Mucosa of descending colon (tissue), 3 donors: Measurements from ENCODE around the gene GSKIP. TPM values are rescaled to one million over a fixed set of nuclear protein-coding genes. Genes with fewer than 3 reads are reported as not detected.
A peak's percentile ranks its signal among the peaks of the same experiment; 100 is the strongest.

Source experiments
- ATAC-seq: fragments of 200-7000 bp; cut with Tn5 transposase; one replicate; pipeline ENCODE4 v1.9.1; 2020; ENCODE audit warnings: mild to moderate bottlenecking, moderate library complexity
- DNase-seq, 3 donors: peaks; one replicate each; pipeline ENCODE4 v3.0.0-alpha.2; 2020
- H3K36me3 ChIP-seq: fragments of 200-600 bp; one replicate; pipeline ENCODE4 v1.8.0; 2021; ENCODE audit warnings: low read depth, mild to moderate bottlenecking
- H3K4me1 ChIP-seq: fragments of 200-600 bp; one replicate; pipeline ENCODE4 v1.8.0; 2021; ENCODE audit warnings: low read depth, mild to moderate bottlenecking
- H3K4me3 ChIP-seq: fragments of 200-600 bp; one replicate; pipeline ENCODE4 v1.8.0; 2021; ENCODE audit warnings: mild to moderate bottlenecking
- H3K9me3 ChIP-seq: fragments of 200-600 bp; one replicate; pipeline ENCODE4 v1.8.0; 2021; ENCODE audit warnings: mild to moderate bottlenecking
- intact Hi-C, 2 donors: fragments of 100-400 bp; cut with DNase I in 1 of 2; cut with micrococcal nuclease in 1 of 2; formaldehyde crosslinking; loops; one replicate each; pipeline versions ENCODE4 v1.11.0 to v1.11.1; 2022; cut with DNase I, micrococcal nuclease
- total RNA-seq, 3 donors: library from RNA; stranded (reverse); fragmentation: NEBNext Ultra II Directional in 2 of 3; extraction: Animal tissue kit (Norgen Biotek cat#: 25700) in 2 of 3; gene quantifications; one replicate each; pipeline versions ENCODE4 v1.2.1 to v1.2.4, GENCODE V29; 2021 to 2023
- TF ChIP-seq, protein P1 (sequence below): fragments of 200-600 bp; IDR thresholded peaks from one replicate; pipeline ENCODE4 v1.8.0; 2022; ENCODE audit warnings: antibody characterized with exemption, mild to moderate bottlenecking
- donor health status: DM: no; HTN: no; CAD: no; lungs with moderate emphysema.
- donor health status: DM: no; HTN: no; CAD: no.
- donor health status: DM: no; HTN: yes; CAD: no.

The GSKIP gene
- total RNA-seq, 3 donors from 2014 or later, result 81.3 to 143 (median 128) TPM

GRCh38 chr14:96352708-96353107 is 10.6 kb upstream of the GSKIP start:
- intact Hi-C loops, result no loop called here
- TF ChIP-seq, protein P1, sequence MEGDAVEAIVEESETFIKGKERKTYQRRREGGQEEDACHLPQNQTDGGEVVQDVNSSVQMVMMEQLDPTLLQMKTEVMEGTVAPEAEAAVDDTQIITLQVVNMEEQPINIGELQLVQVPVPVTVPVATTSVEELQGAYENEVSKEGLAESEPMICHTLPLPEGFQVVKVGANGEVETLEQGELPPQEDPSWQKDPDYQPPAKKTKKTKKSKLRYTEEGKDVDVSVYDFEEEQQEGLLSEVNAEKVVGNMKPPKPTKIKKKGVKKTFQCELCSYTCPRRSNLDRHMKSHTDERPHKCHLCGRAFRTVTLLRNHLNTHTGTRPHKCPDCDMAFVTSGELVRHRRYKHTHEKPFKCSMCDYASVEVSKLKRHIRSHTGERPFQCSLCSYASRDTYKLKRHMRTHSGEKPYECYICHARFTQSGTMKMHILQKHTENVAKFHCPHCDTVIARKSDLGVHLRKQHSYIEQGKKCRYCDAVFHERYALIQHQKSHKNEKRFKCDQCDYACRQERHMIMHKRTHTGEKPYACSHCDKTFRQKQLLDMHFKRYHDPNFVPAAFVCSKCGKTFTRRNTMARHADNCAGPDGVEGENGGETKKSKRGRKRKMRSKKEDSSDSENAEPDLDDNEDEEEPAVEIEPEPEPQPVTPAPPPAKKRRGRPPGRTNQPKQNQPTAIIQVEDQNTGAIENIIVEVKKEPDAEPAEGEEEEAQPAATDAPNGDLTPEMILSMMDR, result no peak

DNA sequence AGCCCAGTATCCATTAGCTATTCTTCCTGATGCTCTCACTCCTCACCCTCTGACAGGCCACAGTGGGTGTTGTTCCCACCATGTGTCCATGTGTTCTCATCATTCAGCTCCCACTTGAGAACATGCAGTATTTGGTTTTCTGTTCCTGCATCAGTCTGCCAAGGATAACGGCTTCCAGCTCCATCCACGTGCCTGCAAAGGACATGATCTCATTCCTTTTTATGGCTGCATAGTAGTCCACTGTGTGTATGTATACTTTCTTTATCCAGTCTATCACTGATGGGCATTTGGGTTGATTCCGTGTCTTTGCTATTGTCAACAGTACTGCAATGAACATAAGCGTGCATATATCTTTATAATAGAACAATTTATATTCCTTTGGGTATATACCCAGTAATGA is 9.1 kb upstream of the GSKIP start:
- TF ChIP-seq, protein P1, result no peak
- intact Hi-C loops, result no loop called here
- no peak overlapping the region for H3K4me3 ChIP-seq
- ATAC-seq (no peak), DNase-seq (no peak)
- no peaks in the 10 kb centered on the region for H3K9me3 ChIP-seq
- no peaks in the 10 kb centered on the region for H3K4me1 ChIP-seq
- no peaks in the 10 kb centered on the region for H3K36me3 ChIP-seq

More at GRCh38 chr14:96352708-96353107, 10.6 kb upstream of the GSKIP start:
- no peaks in the 10 kb centered on the region for H3K4me1 ChIP-seq
- no peak overlapping the region for H3K4me3 ChIP-seq
- H3K9me3 ChIP-seq, result no peaks in the 10 kb centered on the region
- no peak for DNase-seq
- no peak for ATAC-seq
- no peaks in the 10 kb centered on the region for H3K36me3 ChIP-seq

DNA sequence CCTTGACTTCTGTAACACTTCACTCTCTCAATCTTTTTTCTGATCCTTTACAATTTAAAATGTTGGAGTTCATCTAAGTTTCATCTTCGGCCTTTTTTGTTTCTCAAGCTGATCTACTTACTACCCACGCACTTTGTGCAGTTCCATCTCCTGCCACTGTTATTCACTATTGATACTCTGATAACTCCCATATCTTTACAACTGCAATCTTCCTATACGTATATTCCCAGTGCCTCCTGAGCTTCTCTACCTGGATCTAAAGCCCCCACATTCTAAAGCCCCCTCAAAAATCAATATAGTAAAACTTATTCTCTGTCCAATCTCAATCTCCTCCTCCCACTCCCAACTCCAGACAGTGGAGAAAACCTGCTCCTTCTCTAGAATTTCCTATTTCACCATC is 6.1 kb upstream of the GSKIP start:
- TF ChIP-seq, protein P1, result no peak
- Histone ChIP-seq H3K36me3 (no peaks in the 10 kb centered on the region), H3K9me3 (no peaks in the 10 kb centered on the region), H3K4me3 (no peak overlapping the region), H3K4me1 (peaks cover 16% of the 10 kb centered on the region)
- DNase-seq (no peak), ATAC-seq (no peak)
- intact Hi-C loops, result no loop called here

- Histone ChIP-seq H3K4me3 (no peak overlapping the region), H3K4me1 (peaks cover 24% of the 10 kb centered on the region), H3K36me3 (no peaks in the 10 kb centered on the region), H3K9me3 (no peaks in the 10 kb centered on the region)
- DNase-seq, result no peak
- ATAC-seq, result no peak
- intact Hi-C loops, result no loop called here
- TF ChIP-seq, protein P1, result no peak
These were observed 3.4 kb upstream of the GSKIP start for GRCh38 chr14:96359959-96360358.

DNA sequence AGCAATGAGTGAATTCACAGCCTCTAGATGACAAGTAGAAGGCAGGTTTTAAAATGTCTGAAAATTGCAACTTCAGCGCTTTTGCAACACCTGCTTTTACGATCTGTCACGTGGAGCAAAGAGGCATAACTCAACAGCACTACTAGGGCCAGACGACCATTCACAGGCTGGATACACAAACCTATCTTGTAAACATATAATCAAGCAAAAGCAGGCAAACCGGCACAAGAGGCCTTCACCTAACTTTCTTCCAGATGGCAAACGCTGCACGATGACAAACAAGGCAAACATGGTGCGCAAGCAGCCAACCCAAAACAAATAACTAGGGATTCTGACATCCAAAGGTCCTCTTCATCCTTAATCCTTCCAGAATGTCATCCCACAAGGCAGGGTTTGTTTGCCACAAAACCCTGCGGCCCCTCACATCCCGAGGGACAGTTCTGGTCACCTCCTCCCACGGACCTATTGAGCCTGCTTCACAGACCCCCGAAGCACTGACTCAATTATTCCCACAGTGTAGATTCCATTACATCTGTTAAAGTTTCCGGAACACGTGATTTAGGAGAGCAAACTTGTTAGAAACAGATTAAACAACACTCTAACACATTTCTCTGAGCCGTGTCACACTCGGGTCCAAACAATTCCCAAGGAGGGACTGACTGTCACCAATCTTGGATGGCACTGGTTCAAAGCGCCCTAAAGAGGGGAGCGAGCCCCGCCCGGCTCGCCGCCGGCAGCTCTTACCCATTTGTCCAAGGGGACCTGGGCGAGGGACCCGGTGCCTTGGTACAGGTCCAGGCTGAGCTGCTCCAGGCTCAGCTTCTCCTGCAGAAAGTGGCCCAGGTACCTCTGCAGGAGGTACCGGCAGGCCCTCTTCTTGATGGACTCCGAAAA is 1.0 kb upstream of the GSKIP start:
- TF ChIP-seq, protein P1, result no peak
- peak overlapping the region; percentile 95 for H3K4me3 ChIP-seq
- no peaks in the 10 kb centered on the region for H3K9me3 ChIP-seq
- peak; percentile 42 for ATAC-seq
- no peaks in the 10 kb centered on the region for H3K36me3 ChIP-seq
- intact Hi-C loops, result no loop called here
- H3K4me1 ChIP-seq, result peaks cover 33% of the 10 kb centered on the region
- peak in 2 of 3 donors; percentile 47 to 82 for DNase-seq
